Gastroesophageal sphincter (tissue), 3 donors: Measurements from ENCODE around the gene TMEM217.

ENCODE experiments used
- POLR2A ChIP-seq, 2 donors: fragments of 450-650 bp; IDR thresholded peaks; one replicate each; pipeline ENCODE4 v1.6.1; 2017; ENCODE audit warnings: antibody characterized with exemption in 2 of 2, mild to moderate bottlenecking in 2 of 2, moderate library complexity in 1 of 2
- POLR2AphosphoS5 ChIP-seq: sonication (generic); formaldehyde crosslinking; IDR thresholded peaks from one replicate; pipeline ENCODE4 v1.6.1; 2017; ENCODE audit warnings: antibody characterized with exemption
- TF ChIP-seq, protein P1 (sequence below), 4 experiments: fragments of 200-600 bp in 2 of 4; fragments of 450-650 bp in 2 of 4; sonication (generic) in 1 of 4; IDR thresholded peaks; one replicate each; pipeline ENCODE4 v1.5.1; 2017 to 2019; ENCODE audit warnings: antibody characterized with exemption in 4 of 4, mild to moderate bottlenecking in 2 of 4, moderate library complexity in 2 of 4

DNA sequence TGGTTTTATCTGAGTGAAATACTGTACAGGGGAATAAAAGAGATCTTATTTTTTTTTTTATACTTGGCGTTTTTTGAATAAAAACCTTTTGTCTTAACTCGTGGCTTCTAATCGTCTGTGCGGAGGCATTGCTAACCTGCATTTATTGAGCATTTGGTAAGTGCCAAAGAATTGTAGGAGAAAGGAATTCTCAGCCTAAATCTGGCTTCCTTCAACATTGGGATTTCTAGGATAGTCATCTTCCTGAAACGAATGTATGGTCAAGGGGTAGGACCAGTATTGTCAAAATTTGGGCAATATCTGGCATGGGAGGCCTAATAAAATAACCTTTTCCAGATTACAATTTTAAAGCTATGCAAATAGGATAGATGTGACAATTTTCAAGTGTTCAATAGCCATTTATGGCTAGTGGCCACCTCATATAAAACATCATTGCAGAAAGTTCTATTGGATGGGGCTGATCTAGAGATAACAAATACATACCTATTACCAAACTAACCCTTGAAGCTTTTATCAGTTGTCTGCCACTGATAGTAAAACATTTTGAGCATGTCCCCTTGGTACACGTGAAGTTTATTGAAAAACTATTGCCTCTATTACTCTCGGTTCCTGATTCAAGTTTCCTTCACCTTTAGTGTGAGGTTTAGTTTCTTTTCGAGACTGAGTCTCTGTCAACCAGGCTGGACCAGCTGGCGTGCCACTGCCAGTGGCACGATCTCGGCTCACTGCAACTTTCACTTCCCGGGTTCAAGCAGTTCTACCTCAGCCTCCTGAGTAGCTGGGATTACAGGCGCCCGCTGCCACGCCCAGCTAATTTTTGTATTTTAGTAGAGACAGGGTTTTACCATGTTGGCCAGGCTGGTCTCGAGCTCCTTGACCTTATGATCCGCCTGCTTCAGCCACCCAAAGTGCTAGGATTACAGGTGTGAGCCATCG lies 82.3 kb downstream of the TMEM217 start:
- TF ChIP-seq, protein P1, sequence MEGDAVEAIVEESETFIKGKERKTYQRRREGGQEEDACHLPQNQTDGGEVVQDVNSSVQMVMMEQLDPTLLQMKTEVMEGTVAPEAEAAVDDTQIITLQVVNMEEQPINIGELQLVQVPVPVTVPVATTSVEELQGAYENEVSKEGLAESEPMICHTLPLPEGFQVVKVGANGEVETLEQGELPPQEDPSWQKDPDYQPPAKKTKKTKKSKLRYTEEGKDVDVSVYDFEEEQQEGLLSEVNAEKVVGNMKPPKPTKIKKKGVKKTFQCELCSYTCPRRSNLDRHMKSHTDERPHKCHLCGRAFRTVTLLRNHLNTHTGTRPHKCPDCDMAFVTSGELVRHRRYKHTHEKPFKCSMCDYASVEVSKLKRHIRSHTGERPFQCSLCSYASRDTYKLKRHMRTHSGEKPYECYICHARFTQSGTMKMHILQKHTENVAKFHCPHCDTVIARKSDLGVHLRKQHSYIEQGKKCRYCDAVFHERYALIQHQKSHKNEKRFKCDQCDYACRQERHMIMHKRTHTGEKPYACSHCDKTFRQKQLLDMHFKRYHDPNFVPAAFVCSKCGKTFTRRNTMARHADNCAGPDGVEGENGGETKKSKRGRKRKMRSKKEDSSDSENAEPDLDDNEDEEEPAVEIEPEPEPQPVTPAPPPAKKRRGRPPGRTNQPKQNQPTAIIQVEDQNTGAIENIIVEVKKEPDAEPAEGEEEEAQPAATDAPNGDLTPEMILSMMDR (IDR thresholded peaks at IDR 0.05) = no peak
- TF ChIP-seq POLR2A (IDR thresholded peaks at IDR 0.05) (no peak), POLR2AphosphoS5 (peak; percentile 37)
